ENCODE results near the gene SLC44A2.
"Not testable (repeated sequence)": the region's sequence is repeated elsewhere in the genome, so short reads cannot be mapped to it uniquely, and the experiment has no call there.

Gene SLC44A2

DNA sequence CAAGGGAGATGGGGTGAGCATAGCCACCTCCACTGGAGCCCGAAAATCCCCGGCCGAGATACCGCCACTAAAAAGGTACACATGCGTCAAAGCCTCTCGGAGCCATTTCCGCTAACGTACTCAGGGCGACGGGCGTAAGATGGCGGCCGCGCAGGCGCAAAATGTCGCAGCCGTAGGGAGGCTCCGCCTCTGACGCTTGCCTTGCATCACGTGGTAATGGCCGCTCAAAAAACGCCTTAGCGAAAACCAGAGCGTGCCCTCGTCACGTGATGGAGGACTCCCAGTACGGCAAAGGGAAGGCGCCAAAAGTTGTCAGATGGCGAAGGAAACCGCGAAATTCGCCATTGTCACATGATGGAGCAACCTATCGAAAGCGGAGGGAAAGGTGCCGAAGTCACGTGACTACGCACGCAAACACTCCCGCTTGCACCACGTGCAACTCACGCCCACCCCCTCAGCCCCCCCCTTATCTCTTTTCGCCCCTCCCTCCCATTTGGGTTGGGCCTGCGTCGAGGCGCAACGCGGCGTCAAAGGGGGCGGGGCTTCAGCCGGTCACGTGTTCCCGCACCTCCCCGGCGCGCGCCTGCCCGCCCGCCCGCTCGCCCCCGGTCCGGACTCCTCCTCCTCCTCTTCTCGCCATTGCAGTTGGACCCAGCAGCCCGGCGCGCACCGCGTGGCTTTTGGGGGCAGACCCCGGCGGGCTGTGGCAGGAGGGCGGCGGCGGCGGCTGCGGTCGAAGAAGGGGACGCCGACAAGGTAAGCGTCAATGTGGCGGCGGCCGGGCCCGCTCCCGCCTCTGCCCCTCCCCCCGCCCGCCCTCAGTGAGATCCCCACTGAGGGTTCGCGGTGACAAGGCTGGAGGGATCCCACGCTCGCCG, 28.6 kb downstream of the SLC44A2 start, which contains the start of gene ILF3:
ILF3 (plus strand) TSS at position 615 of the 878 bp plus-strand sequence. CDS start 16,260 bp downstream, outside the sequence.
- DNase-seq: peak; percentile 100

GRCh38 chr19:10654610-10655456, 29.5 kb downstream of the SLC44A2 start:
- DNase-seq: peak; percentile 58

- DNase-seq: no peak
These were observed 30.3 kb downstream of the SLC44A2 start for GRCh38 chr19:10655457-10656312.

DNA sequence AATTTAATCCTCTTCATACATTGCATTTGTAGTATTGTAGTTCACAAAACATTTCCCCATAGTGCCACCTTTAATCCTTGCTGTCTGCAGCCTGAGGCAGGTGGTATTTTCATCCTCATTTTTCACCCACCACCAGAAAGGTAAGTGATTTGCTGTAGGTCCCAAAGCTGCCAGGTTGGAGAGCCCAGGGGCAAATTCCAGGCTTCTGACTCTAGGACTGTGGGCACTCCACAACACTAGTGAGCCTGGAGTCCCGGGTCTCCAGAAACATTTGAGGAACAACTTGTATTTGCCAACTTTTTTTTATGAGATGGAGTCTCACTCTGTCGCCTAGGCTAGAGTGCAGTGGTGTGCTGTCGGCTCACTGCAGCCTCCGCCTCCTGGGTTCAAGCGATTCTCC, 35.0 kb downstream of the SLC44A2 start:
- DNase-seq: no peak

DNA sequence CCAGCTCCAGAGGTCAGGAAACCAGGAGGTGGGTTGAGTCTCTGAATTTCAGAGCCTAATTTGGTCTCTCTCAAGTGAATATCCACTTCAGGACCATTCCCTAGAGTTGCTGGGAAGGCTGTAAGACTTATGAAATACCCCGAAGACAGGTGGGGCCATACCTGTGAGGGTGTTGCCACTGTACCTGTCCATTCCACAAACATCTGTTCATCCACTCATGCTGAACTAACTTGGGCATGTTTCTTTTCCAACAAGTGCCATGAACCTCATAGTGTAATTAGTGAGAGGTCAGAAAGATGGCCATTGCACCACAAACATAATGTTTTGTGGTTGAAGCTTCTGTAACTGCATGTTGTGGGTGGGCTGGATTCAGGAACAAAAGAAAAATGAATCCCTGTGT, 36.6 kb downstream of the SLC44A2 start:
- no peak for DNase-seq

DNA sequence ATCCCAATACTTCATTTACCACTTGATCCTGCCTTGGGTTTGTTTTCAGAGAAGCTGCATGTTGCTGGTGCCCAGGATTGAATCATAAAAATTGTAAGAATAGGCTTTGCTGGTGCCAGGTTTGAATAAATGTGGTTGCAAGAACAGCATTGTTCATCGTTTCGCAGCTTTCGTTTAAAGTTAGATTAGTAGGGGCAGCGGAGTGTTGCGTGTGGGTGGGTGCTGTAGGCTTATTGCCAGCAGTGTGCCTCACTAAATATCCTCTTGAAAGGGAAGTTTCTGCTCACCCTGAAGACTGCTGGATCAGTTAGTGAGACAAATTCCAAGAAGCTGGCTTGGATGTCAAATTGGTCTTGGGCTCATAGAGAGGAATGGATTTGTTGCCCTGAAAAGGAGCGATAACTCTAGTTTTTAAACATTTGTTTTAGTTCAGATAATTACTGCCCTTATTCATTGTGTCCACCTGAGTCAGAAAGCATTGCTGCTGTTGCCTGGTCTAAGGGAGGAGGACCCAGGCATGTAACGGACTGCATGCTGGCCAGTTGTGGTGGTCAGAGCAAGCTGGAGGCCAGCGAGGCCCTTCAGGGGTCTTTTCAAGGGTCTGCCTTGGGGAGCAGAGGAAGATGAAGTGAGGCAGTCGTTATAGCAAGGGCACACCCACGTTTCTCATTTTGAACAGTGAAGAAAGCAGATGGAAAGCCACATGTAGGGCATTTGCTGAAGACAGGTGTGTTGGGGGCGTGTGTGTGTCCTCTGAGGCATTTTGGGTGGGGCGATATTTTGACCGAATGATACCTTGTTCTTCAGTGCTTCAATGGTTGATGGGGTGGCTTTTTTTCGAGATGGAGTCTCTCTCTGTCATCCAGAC, 37.3 kb downstream of the SLC44A2 start:
- no peak for DNase-seq

- DNase-seq: not testable (repeated sequence)
These were observed 37.9 kb downstream of the SLC44A2 start for GRCh38 chr19:10663252-10663563.

- DNase-seq: no peak
These were observed 42.5 kb downstream of the SLC44A2 start for GRCh38 chr19:10667867-10668266.

GRCh38 chr19:10669246-10669645, 43.9 kb downstream of the SLC44A2 start:
- no peak for DNase-seq

- no peak for DNase-seq
These were observed 44.8 kb downstream of the SLC44A2 start for GRCh38 chr19:10670182-10670581.

- no peak for DNase-seq
These were observed 45.8 kb downstream of the SLC44A2 start for GRCh38 chr19:10670876-10671804.

- not testable (repeated sequence) for DNase-seq
These were observed 46.6 kb downstream of the SLC44A2 start for GRCh38 chr19:10671922-10672321.

DNA sequence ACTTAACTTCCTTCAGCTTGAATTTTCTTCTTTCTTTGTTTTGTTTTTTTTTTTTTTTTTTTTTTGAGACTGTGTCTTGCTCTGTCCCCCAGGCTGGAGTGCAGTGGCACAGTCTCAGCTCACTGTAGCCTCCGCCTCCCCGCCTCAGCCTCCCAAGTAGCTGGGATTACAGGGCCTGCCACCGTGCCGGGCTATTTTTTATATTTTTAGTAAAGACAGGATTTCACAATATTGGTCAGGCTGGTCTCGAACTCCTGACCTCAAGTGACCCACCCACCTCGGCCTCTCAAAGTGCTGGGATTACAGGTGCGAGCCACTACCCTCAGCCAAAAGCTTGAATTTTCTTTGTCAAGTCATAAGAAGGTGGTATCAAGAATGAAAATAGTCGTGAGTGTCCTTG, 49.9 kb downstream of the SLC44A2 start:
- DNase-seq: not testable (repeated sequence)

DNA sequence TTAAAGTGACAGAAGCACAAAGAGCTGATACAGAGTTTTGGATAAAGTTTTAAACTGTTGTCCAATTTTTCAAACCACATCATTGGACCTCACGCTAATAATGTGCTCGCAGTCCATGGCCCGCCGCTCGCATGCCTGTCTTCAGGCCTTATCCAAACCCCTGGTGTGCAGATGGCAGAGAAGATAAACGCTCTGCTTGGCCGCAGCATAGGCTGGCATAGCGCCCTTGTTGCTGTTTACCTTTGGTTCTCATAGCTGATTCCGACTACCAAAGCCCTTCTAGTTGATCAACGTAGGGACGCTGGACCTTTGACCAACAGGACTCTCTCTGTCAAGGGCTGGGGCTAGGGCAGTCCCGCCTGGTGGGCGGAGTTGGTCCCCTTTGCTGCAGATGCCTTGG, 52.4 kb downstream of the SLC44A2 start:
- no peak for DNase-seq

GRCh38 chr19:10678813-10679212, 53.5 kb downstream of the SLC44A2 start:
- no peak for DNase-seq

DNA sequence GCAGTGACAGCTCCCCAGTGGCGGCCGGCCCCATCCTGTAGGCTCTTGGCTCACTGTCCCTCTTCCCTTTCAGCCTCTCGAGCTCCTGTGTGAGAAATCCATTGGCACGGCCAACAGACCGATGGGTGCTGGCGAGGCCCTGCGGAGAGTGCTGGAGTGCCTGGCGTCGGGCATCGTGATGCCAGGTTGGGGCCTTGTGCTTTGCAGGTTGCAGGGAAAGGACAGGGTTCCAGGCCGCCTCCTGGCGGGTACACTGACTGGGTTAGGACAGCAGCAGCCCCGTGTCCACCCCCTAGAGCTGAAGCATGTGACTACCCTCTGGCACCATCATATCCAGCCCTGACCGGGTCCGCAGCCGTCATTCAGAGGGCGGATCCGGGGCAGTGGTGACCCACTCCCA, 54.4 kb downstream of the SLC44A2 start:
- DNase-seq: no peak

GRCh38 chr19:10680545-10681135, 55.3 kb downstream of the SLC44A2 start:
- DNase-seq: no peak

GRCh38 chr19:10681658-10682057, 56.3 kb downstream of the SLC44A2 start:
- no peak for DNase-seq

DNA sequence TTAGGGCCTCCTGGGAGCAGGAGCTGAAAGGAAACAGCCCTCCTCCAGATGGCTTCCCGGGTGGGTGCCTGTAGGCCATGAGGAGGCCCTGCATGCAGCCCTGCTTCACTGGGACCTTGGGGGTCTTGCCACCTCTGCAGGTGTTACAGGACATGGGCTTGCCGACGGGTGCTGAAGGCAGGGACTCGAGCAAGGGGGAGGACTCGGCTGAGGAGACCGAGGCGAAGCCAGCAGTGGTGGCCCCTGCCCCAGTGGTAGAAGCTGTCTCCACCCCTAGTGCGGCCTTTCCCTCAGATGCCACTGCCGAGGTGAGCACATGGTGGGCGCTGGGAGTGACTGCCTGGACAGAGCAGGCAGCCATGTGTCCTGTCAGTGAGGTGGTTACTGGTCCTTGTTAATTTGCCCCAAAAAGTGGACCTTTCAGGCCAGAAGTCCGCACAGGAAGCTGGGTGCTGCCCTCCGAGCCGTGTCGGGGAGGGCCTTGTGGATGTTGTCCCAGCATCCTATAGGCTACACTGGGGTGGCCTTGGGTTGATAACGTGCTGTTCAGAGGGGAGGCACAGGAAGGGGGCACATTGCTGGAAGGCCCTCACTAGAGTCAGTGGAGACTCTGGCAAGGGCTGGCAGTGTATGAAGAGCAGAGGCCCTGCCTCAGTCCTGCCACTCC, 57.2 kb downstream of the SLC44A2 start:
- DNase-seq: no peak

DNA sequence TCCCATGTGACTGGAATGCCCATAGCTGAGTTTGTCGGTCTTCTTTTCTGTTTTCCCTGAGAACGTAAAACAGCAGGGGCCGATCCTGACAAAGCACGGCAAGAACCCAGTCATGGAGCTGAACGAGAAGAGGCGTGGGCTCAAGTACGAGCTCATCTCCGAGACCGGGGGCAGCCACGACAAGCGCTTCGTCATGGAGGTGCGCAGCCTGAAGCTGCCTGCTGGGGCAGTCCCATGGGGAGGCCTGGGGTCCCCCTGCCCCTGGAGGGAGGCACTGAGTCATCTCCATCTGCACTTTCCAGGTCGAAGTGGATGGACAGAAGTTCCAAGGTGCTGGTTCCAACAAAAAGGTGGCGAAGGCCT, 57.7 kb downstream of the SLC44A2 start:
- no peak for DNase-seq

Measured in activated CD4-positive, alpha-beta T cell treated with anti-CD3 and anti-CD28 coated beads, Interleukin-2, amount 50 U/mL, for 1 hour (primary cell).